MM.1S (cell line): Measurements from ENCODE around the gene ZNF729.

Experiments
- EZH2 ChIP-seq: fragments of 300-600 bp; sonication (generic); optimal IDR thresholded peaks from 2 replicates; pipeline ENCODE3; 2017; ENCODE audit warnings: low read depth, mild to moderate bottlenecking, antibody characterized with exemption, low read length, mixed read lengths
- EZH2phosphoT487 ChIP-seq: fragments of 300-600 bp; sonication (generic); IDR thresholded peaks from 2 replicates; pipeline ENCODE4 v1.6.1; 2018; ENCODE audit warnings: antibody characterized with exemption, low read length
- TF ChIP-seq, protein P1 (sequence below): fragments of 300-600 bp; sonication (generic); IDR thresholded peaks from 2 replicates; pipeline ENCODE4 v1.5.1; 2016; ENCODE audit warnings: antibody characterized with exemption, low read length, mixed read lengths

- TF ChIP-seq EZH2, result no peak
- TF ChIP-seq, protein P1, sequence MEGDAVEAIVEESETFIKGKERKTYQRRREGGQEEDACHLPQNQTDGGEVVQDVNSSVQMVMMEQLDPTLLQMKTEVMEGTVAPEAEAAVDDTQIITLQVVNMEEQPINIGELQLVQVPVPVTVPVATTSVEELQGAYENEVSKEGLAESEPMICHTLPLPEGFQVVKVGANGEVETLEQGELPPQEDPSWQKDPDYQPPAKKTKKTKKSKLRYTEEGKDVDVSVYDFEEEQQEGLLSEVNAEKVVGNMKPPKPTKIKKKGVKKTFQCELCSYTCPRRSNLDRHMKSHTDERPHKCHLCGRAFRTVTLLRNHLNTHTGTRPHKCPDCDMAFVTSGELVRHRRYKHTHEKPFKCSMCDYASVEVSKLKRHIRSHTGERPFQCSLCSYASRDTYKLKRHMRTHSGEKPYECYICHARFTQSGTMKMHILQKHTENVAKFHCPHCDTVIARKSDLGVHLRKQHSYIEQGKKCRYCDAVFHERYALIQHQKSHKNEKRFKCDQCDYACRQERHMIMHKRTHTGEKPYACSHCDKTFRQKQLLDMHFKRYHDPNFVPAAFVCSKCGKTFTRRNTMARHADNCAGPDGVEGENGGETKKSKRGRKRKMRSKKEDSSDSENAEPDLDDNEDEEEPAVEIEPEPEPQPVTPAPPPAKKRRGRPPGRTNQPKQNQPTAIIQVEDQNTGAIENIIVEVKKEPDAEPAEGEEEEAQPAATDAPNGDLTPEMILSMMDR, result no peak
- TF ChIP-seq EZH2phosphoT487, result no peak
Measured at GRCh38 chr19:22354665-22355064, 68.4 kb downstream of the ZNF729 start.
